Stimulated activated CD4-positive, alpha-beta T cell treated with anti-CD3 and anti-CD28 coated beads, TNF-alpha, amount 100 ng/mL, for 4 hours (primary cell): ENCODE data around the gene PRKCE.

Experiments used
- DNase-seq, 3 experiments: peaks; one replicate each; pipeline ENCODE4 v3.0.0-alpha.2; 2020; ENCODE audit warnings: low read depth in 3 of 3

PRKCE gene

GRCh38 chr2:46013726-46014125, 362.3 kb downstream of the PRKCE start:
- no peak for DNase-seq

GRCh38 chr2:46014911-46015654, 363.6 kb downstream of the PRKCE start:
- DNase-seq: no peak

GRCh38 chr2:46015671-46016070, 364.2 kb downstream of the PRKCE start:
- DNase-seq: no peak

- DNase-seq: no peak
These were observed 364.6 kb downstream of the PRKCE start for GRCh38 chr2:46016091-46016490.

DNA sequence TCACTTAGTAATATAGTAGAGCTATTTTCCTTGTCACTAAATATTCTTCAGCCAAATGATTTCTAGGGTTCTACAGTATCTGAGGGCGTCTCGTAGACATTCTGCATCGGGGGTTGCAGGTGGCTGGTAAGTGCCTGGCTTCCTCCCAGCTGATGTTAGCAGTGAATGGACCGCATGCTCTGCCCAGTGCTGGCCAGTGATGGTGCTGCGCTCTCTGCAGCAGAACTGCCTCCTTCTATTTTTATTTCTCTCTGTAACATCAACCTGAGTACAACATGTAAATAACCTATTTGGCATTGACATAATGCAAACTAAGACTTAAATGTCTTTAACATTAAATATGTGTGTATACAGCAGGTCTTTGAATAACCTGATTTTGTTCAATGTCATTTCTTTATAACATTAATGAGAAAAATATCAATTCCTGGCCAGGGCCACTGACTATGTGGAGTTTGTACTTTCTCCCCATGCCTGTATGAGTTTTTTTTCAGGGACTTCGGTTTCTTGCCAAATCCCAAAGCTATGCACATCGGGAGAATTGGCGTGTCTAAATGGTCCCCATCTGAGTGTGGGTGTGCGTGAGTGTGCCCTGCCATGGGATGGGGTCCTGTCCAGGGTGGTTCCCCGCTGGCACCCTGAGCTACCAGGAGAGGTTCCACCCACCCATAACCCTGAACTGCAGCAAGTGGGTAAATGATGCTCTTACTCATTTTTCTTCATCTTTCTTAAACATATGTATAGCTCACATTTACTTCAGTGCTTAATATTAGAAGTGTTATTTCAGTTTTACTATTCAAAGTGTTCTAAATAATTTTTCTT, 367.5 kb downstream of the PRKCE start:
- no peak for DNase-seq

- DNase-seq: no peak
These were observed 368.9 kb downstream of the PRKCE start for GRCh38 chr2:46020416-46020815.

- no peak for DNase-seq
These were observed 371.8 kb downstream of the PRKCE start for GRCh38 chr2:46023165-46023854.

DNA sequence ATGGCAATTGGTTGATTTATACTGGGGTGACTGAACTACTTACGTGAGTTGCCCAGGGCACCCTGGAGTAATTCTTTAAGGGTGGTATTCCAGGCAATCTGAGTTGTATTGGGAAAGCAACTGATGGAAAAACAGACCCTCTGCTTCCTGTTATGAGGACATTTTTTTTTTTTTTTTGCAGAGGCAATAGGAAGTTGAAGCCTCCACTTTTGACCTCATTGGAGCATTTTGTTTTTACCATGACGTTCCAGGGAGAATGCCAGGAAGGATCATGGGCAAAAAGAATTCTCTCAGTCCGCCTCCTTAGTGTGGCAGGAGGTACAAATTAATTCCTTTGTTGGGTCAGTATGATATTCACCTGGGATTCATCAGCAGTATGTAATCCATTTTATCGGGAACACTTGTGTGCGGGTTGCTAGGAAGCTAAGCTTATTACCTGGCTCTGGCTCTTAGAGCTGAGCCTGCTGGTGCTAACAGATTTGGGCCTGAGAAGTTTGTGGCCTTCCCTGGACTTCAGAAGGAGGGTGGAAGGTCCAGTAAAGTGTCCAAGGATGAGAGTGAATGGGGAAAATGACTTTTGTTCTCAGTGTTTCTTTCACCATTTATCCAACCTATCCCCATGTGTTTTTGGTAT, 372.8 kb downstream of the PRKCE start:
- DNase-seq: no peak

DNA sequence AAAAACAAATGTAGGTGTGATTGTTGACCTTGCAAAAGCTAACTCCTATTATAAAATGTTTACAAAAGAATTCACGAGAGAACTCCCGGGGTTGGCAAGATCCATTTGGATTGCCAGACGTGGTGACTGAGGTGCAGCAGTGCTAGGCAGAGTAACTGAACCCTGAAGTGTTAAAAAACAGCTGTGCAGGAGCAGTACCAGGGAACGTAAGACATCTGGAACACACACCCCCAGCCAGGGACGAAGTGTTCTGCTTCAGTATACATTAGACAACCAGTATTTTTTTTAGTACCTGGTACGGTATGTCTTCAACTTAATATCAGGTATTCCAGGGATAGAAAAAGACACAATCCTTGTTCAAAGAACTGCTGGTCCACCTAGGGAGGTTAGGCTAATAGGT, 373.6 kb downstream of the PRKCE start:
- DNase-seq: no peak

DNA sequence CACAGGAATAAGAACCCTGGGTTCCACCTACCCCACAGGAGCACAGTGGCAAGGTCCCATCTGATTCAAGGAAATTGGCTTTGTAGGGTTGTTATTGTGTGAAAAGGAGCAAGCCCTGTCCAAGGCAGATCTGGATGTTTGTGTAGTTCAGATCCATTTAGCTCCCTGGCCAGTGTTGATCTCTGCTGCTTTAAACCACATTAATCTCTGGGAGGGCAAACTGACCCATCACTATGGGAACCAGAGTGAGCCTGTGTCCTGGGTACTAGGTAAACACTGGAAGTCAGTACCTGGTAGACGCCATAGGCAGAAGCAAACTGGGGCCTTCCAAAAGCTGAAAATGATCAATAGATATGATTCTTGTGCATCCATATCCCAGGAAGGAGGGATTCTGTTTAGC, 374.2 kb downstream of the PRKCE start:
- no peak for DNase-seq

DNA sequence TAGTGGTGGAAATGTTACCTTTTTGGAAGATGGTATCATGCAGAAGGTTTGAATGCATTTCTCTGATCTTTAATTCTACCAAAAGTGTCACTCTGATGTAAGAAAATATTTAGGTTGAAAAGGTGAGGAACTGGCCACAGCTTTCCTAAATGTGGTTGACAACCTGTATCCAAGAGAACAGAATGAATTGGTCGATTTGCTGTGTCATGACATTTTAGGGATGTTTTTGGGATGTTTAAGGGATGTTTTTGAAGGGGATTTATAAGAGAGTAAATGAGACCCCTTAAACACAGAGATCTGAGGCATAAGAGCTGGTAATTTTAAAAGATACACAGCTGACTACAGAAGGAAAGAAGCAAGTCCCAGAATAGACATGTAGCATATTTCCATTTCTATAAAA, 375.0 kb downstream of the PRKCE start:
- DNase-seq: no peak

GRCh38 chr2:46029332-46029811, 377.9 kb downstream of the PRKCE start:
- no peak for DNase-seq

DNA sequence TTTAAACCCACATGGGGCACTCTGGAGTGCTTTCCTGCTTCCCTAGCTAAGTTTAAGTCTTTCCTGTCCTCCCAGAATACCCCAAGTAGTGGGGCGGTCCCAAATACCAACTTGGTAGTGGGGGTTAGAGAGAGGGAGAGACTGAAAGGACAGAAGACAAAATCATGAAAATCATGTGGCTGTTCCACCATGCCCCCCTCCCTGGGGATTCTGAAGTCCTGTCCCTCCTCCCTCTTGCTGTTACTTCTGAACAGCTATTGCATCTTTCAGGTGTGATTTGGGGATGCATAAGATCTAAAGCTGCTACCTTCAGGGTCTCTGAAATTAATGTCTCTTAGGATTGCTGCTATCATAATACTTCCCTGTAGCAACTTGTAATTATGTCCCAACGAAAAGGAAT, 378.9 kb downstream of the PRKCE start:
- no peak for DNase-seq

DNA sequence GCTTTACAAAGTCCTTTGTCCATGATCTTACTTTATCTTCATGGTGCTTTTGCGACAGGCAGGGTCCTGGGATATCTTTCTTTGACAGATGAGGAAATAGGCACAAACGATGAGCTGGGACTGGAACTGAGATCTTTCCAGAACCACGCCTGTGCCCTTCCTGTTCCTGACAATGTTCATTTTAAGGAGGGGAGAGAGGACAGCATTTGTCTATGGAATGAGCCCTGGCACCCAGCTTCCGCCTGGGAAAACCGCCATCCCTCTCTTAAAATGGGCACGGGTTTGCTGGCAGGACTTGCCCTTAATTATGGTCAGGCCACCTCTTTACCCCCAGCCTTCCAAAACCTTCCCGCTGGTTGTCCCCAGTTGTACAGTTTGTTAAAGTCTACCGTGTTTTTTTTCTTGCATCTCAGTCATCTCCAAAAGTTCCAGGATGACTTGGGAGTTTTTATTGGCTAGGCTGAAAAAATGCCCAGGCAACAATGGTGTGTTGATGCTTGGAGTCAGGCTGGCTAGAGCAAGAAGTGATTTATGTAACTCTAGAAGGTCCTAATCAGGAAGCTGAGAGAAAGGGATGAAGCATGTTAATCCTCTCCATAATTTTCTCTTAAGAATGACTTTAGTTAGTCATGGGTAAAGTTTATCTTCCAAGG, 380.8 kb downstream of the PRKCE start:
- DNase-seq: no peak

DNA sequence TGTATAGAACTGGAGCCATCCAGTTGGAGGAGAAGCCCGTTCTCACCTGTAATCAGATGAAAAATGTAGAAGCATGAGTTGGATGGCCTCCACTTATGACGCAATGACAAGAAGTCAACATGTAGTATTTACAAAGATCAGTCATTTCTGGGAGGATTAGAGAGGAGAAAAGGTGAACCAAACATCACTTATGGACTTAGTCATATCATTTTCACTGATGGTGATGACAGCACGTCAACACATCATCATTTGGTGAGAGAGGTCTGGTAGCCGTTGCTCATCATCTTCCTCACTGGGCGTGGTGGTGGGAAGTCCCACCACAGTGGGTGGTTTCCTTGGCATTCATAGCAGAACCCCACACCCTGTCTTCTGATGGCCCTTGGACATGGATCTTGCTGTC, 381.5 kb downstream of the PRKCE start:
- no peak for DNase-seq

- no peak for DNase-seq
These were observed 383.1 kb downstream of the PRKCE start for GRCh38 chr2:46034535-46034934.

DNA sequence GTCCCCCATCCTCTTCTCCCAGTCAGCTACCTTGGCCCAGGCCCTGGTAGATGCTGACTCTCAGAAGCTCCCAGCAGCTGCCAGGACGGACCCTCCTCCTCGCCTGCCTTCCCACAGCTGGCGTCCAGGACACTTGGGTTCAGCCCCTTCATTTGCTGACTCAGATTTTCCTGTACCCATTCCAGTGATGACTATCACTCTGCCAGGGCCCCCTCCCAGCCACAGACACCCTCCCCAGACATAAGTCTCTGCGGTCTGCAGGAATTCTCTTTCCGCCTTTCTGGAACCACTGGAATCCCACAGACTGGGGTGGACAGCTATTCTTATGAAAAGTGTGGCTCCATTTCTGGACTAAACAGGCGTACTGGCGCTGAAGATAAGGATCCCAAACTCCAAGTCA, 385.5 kb downstream of the PRKCE start:
- DNase-seq: no peak

GRCh38 chr2:46039543-46040303, 388.2 kb downstream of the PRKCE start:
- DNase-seq: no peak

GRCh38 chr2:46040563-46041155, 389.2 kb downstream of the PRKCE start:
- DNase-seq: no peak

GRCh38 chr2:46041434-46041833, 390.0 kb downstream of the PRKCE start:
- no peak for DNase-seq
